ENCODE data around the gene TACR2.

TACR2 gene

DNA sequence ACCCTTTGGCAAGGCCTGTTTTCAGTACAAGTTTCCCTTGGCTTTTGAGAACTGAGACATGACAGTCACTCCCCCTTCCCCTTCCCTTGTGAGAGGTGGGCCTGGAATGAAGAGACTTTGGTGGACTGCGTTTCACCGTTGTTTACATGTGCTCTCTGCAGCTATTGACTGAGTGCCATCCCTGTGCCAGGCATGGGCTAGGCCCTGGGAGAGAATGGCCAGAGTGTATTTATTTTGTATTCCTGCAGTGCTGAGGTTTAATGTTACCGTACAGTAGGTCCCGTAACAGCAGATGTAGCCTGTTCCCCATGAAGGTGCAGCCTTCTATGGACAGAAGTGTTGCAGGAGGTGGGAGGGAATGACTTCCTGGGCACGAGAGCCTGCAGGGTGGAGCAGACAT is 50.0 kb downstream of the TACR2 start:
- DNase-seq, result no peak

DNA sequence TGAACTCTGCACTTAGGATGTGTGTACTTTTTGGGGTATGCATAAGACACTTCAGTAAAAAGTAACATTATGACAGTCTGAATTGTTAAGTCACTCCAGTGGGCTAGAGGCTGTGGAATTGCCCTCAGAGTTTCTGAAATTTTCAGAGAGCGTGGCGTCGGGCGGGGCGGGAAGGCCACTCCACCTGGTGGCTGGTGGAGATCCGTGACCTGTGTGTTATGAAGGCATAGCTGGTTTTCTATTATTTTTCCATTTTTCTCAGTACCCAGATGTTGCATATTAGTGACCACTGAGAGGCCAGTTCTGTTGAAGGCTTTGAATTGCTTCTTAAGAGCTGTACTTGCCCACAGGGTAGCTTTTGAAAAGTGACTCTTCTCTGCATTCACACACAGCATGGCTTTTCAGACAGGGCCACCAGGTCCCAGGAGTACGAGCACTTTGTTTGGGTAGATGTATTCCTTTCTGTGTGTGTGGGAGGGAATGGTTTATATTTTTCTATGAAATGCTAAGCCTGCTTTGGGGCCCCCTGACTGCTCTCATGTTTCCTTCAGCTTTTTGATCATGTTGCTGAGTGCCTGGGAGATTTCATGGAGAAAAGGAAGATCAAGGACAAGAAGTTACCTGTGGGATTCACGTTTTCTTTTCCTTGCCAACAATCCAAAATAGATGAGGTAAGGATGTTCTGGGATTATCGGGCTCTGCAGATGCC is 52.3 kb downstream of the TACR2 start:
- no peak for DNase-seq

DNA sequence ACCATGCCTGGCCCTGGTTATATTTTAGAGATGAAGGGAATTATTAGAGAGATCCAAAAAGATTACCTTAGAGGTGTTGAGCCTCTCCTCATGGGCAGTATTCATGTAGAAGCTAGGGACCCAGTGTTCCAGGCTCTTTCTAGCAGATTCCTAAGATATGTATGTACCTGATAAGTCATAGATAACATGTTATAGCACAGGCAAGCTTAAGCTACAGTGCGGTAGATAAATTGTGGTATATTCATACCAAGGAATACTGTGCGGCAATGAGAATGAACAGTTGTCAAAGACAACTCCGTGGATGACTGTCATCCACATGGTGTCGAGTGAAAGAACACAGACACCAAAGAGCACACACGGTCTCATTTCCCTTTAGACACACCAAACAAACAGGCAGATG is 53.1 kb downstream of the TACR2 start:
- no peak for DNase-seq

DNA sequence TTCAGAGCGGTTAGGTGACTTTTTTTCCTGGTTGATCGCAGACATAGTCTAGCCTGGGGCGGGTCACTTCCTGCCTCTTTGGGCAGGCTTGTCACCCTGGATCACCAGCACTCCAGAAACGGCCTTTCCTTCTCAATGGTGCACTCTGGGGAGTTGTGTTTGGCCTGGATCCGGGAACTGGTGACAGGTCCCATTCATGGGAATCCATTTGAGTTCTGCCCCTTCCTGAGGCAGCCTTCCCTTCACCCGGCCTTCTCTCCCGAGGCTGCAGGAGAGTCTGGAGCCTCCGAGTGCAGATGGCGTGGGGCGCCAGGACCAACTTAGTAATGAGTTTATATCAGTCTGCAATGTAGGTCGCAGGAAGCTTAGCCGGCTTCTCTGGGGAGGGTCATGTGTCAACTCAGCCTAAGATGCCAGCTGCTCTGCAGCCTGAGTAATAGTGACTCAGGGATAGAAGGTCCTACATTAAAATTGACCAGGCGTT is 54.2 kb downstream of the TACR2 start:
- DNase-seq, result no peak

DNA sequence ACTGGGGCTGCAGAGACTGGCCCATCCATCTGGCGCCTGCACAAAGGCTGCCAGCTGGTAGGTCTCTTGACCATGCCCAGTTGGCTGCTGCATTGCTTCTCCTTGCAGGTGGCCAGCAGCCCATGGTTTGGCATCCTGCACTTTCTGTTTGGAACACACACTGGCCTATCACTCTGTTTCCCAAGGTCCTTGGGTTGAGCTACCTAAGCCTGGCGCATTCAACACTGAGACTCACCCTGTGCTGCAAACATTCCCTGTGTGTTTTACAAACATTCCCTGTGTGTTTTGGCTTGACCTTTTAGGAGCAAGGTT is 55.5 kb downstream of the TACR2 start:
- no peak for DNase-seq

DNA sequence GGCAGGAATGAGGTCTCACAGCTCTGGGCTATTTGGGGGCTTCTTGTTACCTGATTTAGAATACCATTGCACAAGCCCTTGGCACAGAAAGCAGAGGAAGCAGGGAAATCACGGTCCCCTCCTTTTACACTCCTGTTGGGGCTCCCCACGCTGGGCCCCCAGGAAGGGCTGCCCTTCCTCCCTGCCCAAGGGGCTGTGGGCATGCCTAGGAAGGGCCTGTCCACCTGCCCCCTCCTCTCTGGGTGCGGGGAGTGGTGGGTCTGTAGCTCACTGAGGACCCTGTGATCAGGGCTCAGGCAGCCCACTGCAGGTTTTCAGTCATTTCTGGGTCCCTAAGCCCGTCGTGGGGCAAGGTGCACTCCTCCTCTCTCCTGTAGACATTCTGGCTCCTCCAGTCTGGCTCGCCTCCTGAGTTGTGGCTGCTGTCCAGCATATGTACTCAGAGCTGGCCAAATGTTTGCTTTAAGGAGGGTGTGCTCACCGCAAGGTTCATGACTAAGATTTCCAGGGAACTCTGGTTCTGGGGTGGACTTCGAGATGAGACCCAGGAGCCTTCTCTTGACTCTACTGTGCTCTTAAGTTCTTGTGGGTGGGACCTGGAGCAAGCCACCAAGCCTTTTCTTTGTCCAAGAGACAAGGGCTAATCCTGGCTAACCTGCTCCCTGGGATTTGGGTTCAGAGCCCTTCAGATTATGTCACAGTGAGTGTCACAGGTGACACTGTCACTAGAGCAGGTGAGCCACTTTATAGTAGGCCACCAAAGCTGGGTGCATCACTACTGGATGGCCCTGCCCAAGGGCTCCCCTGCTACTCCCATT is 56.0 kb downstream of the TACR2 start:
- peak; percentile 92 for DNase-seq

DNA sequence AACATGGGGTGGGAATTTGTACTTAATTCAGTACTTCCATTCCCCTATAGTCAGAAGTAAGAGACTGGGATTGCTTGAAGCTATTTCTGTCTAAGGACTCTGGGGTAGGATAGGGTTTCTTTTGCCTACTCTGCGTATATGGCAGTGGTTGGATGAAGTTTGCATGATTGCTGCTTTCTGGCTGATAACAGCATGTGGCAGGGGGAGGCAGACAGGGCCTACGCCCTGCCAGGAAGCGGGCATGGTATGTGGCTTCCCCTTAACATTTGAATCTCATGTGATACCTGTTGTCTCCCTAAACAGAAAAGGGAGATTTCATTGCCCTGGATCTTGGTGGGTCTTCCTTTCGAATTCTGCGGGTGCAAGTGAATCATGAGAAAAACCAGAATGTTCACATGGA is 57.1 kb downstream of the TACR2 start:
- no peak for DNase-seq

DNA sequence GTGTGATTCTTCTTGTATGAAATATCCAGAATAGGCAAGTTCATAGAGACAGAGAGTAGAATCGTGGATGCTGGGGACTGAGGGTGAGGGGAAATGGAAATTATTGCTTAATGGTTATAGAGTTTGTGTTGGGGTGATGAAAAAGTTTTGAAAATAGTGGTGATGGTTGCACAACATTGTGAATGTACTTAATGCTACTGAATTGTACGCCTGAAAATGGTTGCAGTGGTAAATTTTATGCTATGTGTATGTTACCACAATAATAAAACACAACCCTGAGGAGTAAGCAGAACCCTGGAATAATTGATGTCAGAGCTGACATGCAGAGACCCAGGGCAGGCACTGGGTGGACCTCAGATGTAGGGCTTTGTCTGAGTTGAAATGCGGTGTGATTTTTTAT is 57.6 kb downstream of the TACR2 start:
- DNase-seq, result no peak

DNA sequence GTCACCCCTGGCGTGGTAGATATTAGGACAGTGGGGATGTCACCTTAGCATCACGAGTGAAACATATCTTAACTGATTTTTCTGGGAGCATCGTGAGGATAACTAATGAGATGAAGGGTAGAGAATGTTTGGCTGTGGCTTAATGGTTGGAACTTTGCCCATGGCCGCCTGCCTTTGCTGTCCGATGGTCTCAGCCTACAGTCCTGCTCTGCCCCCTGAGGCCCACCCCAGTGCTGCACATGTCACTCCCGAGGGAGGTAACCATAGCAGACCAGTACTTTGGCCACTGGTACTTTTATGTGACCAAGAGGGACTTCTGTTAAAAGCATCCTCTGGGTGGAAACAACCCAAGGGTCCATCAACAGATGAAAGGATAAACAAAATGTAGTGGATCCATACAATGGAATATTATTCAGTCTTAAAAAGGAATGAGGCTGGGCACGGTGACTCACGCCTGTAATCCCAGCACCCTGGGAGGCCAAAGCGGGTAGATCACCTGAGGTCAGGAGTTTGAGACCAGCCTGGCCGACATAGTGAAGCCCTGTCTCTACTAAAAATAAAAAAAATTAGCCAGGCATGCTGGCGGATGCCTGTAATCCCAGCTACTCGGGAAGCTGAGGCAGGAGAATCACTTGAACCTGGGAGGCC is 58.4 kb downstream of the TACR2 start:
- no peak for DNase-seq

DNA sequence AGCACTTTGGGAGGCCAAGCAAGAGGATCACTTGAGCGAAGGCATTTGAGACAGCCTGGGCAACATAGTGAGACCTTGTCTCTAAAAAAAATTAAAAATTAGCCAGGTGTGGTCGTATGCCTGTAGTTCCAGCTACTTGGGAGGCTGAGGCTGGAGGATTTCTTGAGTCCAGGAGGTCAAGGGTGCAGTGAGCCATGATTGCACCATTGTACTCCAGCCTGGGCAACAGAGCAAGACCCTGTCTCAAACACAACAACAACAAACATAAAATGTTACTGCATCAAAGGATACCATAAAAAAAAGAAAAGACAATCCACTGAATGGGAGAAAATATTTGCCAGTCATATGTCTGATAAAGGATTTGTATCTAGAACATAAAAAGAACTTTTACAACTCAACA is 60.5 kb downstream of the TACR2 start:
- no peak for DNase-seq

DNA sequence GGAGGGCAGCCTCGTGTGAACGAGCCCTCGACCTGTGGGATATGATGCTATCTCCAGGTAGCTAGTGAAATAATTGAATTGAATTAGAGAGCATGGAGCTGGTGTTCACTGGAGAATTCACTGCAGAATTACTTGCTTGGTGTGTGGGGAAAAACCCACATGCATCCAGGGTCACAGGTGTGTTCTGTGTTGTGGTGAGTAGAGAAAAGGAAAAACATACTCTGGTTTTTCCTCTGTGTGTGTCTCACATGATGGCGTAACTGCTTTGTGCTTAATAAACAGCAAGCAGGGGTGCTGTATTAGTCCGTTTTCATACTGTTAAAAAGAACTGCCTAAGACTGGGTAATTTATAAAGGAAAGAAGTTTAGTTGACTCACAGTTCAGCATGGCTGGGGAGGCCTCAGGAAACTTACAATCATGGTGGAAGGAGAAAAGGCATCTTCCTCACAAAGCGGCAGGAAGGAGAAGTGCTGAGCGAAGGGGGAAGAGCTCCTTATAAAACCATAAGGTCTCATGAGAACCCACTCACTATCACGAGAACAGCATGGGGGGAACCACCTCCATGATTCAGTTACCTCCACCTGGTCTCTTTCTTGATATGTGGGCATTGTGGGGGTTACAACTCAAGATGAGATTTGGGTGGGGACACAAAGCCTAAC is 62.6 kb downstream of the TACR2 start:
- DNase-seq, result no peak
